Stimulated activated CD4-positive, alpha-beta T cell treated with anti-CD3 and anti-CD28 coated beads, Interleukin-4, amount 100 ng/mL, for 24 hours (primary cell): ENCODE results near the gene SNED1.

Source experiments
- DNase-seq: peaks from one replicate; pipeline ENCODE4 v3.0.0-alpha.2; 2020

The SNED1 gene

DNA sequence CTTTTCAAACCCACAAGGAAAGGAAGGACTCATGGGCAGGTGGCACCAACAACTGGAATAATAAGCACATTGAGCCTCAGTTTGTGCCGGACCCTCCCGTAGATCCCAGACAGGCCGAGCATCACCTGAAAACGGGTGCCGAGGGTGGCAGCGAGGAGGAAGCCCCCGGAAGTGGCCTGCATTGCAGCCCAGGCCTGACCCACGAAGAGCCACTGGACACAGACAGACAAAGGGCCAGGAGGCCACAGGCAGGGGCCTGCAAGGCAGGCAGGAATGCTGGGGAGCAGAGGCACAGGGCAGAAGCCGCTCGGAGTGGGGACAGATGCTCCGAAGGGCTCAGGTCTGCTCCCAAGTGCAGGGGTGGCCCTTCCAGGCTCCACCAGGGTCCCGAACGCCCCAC, 71.9 kb downstream of the SNED1 start:
- no peak for DNase-seq

DNA sequence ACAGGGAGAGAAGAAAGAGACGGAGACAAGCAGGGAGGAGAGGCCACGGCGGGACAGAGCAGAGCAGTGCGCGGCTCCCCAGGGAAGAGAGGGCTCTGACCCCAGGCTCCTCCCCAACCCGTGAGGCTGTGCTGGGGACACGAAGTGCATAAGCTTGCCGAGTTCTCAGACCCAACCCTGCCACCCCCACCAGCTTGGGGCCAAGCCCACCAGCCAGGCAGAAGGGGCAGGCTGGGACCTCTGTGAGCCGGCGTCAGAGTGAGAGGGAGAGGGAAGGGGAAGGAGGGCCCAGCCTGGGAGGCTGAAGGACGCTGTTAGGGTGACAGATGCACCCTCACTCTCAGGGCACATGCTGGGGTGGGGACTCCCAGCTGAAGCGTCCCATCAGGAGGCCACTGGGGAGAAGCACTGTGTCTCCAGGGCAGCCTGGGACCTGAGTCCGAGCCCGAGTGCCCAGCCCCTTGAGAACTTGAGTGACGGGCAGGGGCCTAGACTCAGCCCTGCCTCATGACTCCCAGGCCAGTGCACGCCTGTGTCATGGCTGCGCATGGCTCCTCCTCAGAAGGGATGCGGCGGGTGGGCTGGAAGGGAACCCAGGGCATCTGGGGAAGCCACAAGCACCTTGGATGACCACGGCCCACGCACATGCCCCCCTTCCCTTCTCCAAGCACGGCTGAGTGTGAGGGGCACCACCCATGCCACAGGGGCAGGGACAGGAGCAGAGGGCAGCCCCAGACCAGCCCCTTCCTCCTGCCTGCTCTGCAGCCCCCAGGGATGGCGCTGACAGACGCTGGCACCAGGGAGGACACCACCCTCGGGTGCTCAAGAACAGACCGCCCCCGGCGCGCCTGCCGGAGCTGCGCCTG, 72.6 kb downstream of the SNED1 start:
- no peak for DNase-seq

DNA sequence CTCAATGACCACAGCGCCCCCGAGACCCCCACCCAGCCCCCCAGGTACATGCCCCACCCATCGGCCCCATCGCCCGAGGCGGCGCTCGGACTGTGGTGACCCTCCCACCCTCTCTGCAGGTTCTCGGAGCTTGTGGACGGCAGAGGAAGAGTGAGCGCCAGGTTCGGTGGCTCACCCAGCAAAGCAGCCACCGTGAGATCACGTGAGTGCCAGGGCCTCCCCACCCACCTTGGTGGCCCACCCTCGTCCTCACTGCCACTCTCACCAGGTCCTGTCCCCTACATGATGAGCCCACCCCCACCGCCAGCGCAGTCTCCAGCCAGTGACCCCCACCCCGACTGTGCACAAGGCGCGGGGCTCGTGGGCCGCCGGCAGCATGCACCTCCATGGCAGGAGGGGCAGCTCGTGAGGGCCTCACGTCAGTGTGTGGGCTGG, 73.3 kb downstream of the SNED1 start:
- no peak for DNase-seq

DNA sequence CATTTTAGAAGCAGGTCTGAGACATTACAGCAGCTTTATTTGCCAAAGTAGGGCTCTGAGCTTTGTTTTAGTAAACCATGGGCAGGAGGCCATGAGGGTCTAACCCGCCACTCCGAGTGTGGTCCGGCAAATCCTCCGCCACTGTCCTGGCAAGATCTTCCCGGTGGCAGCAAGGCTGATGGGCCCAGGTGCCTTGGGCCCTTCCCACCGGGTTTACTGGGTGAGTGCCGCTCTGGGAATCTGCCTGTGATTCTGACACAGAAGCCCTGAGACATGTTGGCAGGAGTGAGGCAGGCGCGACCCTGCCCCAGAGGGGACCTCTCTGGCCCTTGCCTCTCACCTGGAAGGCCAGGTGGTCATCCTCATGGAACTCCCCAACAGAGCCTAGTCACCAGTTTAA, 73.7 kb downstream of the SNED1 start:
- no peak for DNase-seq

DNA sequence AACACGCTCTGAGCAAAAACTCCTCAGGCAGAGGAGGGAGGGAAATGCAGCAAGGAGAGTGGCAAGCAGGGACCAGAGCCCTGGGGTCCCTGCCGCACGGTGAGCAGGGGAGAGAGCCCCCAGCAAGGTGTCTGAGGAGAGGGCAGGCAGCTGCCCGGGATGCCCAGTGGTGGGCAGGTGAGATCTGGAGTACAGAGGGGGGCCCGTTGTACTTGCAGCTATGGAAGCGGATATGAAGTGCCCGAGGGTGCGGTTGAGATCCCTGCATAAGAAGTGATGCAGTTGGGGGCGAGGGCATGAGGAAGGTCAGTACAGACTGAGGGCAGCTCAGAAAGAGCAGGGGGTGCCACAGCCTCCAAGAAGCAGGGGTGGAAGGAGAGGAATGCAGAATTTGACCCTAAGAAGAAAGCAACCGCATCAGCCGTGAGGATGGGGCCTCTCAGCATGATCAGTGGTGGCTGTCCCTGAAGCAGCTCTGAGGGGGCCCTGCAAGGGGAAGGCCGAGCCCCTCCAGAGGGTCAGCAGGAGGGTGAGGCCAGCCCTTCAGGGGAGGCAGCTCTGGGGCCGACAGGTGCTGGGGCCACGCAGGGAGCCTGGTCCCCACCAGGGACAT, 74.2 kb downstream of the SNED1 start:
- DNase-seq: no peak

DNA sequence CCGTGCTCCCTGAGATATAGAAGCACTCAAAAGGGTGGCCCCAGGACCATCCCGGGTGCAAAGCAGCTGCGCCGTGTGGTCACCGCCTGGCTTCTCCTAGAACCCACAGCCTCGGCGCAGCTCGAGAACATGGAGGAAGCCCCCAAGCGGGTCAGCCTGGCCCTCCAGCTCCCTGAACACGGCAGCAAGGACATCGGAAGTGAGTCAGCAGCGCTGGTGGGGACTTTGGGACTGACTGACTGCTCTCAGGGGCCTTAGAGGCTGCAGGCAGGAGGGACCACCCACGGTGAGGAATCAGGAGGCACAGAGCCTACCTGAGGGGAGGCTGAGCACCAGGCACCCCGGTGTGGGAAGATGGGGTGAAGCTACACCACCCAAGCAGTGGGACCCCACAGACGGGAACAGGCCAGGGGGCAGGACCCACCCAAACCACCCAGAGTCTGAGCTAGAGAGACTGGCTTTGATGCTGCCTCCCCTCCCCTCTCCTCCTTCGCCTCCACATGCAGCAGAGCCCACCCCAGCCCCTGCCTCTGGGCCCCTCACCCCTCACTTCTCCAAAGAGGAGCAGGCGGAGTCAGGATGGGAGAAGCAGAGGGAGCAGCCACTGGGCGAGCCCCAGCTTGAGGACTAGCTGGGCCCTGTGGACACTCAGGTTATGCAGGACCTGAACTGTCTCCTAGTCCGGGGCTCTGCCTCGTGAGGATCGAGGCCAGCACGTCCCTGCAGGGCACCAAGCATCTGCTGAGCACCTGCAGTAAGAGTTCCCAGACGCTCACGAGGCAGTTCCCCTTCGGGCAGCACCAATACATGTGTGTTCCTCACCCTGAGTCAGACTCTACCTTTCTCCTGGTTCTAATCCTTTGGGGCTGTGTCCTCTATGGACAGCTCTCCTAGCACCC, 75.0 kb downstream of the SNED1 start:
- DNase-seq: no peak

DNA sequence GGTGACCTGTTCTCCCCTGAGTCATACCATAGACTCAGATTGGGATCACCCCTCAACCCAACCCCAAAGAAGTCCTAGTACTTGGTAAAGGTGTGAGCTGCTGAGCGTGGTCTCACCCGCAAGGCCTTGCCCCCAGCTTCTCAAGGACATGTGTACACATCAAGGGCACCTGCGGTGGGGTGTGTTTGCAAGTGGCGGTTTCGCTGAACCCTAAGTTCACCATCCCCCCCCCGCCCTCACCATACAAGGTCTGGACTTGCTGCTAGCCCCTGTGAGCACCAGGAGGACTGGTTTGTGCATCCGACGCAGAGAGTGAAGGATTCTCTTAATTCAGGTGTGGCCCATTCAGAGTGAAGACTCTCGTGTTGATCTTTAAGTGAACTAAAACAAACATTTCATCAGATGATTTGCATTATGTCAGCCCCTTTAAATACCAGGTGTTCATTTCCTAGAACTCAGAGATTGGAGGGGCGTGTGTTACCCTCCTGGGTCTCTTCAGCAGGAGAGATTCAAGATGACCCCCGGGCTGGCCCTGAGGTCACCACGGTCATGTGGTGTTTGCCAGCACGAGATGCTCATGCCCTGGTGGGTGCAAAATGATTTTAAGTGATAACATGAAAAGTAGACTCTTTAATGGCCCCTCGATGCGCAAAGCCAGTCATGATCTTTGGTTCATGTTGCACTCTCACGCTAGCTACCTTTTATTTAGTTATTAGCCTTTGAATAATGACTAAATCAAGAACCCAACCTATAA, 75.8 kb downstream of the SNED1 start:
- no peak for DNase-seq

DNA sequence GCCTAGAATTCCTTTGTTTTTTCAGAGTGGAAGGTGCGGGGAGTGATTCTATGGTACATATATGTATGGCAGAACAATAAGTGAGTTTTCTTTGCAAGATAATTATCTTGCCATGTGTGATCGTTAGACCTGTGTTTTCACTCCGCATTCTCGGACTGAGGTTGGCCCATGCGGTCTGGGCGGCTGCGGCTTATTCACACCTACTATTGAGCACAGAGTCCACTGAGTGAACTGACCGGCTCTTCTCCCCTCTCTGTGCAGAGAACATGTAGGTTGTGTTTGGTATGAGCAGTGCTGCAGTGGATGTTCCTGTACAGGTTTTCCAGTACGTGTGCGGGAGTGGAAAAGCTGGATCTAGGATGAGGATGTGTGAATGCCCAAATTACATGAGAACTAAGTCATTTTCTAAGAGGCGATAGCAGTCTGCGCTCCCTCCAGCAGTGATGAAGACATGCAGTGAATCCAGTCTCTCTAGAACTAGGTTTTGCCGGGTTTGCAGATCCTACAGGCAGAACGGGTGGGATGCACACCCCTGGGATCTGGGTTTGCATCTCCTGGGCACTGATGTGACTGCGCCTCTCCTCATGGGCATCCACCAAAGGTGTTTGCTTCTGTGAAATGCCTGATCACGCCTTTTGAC, 76.6 kb downstream of the SNED1 start:
- DNase-seq: no peak

DNA sequence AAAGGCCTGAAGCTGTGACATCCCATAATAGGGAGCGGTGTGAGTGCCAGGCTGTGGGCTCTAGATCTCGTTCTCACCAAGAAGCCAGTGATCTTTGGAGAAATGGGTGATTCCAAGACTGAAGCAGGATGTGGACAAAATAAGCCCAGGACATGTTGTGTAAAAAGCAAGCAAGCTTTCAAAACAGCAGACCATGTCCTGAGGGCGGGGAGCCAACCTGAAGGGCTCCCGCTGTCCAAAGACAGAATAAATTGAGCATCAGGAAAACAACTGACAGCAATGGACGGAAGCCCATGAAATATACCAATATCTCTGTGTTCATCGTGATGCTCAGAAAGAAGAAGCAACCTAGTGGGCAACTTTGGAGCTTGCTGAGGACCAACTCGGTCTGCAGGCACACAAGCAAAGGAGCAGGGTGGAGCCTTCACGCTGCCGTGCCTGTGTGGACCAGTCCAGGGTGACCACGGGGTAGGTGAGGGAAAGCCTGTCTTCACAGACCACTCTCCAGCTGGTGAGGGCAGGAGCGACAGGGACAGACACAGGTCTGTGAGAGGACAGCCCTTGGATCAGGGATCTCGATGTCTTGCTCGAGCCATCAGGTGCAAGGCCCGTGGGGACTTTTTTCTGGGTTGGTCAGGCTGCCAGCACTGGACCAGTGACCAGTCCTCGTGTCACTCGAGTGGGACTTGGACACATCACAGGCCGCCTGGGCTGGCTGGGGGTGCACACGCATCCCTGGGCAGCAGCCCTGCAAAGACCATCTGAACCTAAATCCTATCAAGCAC, 82.2 kb downstream of the SNED1 start:
- DNase-seq: no peak

DNA sequence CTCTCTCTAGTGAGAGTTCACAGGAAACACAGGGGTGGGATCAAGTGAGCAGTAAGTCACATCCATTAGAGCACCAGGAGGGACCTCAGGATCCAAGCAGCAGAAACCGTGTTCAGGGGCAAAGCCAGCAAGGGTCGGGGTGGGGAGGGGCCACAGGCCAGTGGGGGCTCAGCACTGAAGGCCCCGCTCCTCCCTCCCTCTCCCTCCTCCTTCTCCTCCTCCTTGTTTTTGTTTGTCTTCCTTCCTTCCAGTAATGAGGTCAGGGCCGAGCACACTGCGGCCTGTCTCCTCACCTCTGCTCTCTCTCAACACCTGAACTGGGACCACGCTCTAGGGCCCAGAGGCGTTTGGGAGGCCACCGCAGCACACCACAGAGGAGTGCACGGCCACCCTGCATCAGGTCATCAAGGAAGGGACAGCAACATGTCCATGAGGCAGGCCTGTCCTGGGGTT, 82.8 kb downstream of the SNED1 start:
- DNase-seq: no peak

DNA sequence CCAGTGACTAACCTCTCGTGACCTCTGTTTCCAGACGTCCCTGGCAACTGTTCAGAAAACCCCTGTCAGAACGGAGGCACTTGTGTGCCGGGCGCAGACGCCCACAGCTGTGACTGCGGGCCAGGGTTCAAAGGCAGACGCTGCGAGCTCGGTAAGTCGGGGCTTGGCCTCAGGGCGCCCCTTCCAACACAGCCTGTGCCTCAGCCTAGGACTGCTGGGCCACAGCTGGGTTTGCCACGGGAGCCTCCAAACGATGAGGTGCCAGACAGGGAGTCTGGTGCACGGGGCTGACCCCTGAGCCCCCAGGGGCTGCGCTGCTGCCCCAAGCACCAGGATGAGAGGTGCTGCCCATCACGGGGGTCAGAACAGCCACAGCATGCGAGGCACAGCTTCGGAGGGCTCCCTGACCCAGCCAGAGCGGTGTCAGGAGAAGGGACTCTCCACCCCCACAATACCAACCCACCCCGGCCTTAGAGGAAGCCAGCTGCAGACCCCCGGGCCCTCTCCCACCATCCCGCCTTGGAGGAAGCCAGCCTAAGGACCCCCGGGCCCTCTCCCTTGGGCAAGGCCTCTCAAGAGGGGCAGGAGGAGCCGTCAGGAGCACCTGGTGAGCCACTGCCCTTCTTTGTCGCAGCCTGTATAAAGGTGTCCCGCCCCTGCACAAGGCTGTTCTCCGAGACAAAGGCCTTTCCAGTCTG, 83.4 kb downstream of the SNED1 start:
- DNase-seq: no peak

DNA sequence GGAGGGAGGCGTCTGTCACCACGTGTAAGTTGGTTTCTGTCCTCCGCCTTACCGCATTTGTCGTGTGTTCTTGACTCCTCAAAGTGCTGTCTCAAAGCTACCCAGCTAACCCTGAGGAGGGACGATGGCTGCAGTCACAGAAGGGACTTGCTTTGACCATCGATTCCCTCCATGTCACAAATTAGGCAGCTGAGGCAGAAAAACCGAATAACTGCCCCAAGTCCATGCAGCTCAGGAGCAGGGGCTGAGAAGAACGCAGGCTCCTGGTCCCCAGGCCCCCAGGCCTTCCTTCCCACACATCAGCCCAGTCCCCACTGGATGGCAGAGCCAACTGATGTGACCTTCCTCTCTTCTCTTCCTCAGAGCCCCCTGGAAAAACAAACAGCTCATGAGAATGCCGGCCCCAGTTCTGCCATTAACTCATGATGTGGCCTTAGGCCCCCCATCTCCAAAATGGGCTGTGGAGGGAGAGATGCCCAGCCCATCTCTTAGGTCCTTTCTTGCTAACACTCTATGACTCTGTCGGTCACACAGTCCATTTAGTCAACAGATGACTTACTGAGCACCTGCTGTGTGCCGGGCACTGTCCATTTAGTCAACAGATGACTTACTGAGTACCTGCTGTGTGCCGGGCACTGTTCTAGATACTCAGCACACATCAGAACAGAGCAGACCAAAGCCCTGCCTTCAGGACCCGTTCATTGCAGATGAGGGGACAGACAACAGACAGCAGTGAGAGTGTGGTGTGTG, 84.1 kb downstream of the SNED1 start:
- no peak for DNase-seq

DNA sequence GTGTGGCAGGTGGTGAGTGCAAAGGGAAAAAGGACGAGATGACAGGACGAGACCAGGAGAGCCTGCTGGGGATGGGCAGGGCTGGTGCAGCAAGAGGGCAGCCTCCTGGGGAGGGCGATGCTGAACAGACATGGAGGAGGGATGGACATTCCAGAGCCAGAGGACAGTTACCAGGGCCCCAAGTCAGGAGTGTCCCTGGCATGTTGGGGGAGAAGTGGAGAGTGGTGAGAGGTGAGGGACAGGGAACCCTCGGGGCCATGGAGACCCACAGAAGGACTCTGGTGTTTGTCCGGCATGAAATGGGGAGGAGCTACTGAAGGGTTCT, 84.6 kb downstream of the SNED1 start:
- no peak for DNase-seq

DNA sequence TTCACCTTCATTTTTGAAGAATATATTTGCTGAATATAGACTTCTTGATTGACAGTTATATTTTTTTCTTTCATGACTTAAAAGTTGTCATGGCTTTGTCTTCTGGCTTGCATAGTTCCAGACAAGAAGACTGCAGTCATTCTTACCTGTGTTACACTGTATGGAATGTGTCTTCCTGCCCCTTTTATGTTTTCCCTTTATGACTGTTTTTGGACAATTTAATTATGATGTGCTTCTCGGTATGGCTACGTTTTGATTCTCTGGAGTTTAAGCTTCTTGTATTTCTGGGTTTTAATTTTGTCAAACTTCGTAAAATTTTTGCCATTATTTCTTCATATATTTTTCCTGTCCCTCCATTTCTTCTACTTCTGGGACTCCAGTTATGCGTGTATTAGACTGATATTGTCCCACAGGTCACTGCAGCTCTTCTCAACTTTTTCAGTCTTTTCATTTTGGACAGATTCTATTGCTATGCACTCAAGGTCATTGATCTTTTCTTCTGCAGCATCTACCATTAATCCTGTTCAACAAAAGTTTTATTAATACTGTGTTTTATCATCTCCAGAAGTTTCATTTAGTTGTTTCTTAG, 86.5 kb downstream of the SNED1 start:
- DNase-seq: no peak

DNA sequence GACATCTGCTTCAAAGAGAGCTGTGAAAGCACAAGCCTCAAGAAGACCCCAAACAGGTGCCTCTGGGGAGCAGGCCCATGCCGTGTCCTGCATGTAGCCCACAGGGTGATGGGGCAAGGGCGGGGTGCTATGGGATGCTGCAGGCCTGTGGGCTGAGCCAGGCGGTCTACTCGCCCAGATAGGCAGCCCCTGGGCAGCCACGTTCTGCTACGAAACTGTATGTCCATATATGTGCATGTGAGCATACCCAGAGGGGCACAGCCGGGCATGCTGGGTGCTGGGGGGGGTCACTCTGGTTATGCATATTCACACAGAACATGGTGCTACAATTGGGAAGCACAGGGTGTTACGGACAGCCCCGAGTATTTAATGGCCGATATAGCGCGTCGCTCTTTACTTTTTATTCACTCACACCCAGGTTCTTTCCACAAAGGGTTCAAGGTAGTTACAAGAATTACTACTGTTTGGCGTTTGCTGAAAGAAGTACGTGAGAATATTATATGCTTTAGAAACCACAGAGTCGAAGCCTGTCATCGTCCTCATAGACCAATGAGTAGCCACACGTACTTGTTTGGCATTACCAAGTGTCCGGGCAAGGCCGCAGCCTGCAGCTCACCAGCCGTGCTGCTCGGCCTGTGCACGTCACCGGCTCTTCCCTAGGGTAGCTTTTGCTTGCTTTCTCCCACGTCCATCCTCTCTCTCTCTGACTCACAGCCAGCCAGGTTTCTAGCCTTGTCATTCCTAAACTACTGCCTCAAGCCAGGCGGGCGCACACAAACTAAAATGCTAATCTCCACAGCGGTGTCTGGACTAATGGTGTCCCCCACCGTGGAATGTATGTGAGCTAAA, 89.2 kb downstream of the SNED1 start:
- DNase-seq: no peak

DNA sequence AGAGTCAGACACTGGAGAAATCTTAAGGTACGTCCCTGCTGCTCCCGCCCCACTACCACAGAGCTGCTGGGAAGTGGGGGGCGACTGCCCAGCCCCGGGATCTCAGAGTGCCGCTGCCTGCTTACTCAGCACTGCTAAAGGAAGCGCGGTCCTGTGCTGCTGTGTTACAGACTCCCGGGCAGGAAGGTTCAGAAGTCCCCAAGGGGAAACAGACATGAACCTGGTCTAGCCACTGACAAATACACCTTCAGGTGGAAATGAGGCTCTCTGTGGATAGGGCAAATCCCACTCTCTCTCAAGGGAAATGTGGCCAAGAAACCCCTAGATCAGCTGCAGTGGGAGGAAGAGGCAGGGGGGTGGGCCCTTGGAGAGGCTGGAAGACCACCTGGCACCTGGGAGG, 90.0 kb downstream of the SNED1 start:
- DNase-seq: no peak

DNA sequence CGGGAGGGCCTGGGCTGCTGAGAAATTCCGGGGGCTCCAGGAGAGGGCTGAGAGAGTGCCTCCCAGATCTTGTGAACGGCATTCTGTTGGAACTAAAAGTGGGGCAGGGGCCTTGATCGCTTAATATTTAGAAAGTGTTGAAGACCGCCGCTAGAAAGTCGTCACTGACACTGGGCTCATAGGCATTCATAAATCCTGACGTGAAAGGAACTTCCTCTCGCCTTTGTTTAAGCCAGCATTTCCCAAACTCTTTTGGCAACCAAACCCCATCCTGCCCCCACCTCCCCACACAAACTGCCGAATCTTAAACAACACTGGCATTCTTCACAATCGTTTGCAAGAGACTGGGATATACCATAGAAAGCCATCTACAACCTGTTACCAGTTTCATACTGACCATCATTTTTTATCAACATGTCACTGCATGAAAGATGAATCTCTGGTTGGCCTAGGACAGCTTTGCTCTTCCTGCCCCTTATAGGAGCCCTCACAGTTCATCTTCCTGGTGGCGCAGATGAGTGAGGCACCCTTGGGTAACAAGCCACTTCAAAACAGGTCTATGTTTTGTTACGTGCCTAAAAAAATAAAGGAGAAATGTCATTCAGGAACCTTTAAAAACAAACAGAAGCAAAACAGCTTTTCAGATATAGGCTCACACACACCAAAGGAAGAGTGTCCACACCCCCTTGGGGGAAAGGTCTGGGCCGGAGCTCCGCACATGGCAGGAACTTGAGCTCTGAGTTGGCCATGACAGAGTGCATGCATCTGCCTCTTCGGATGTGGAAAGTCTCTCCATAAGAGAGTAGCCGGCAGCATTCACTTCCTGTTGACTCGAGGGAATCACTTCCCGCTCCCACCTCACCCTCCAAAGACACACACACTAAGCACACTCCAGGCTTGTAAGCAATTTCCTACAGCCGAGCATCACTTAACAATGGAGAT, 90.6 kb downstream of the SNED1 start:
- DNase-seq: no peak

DNA sequence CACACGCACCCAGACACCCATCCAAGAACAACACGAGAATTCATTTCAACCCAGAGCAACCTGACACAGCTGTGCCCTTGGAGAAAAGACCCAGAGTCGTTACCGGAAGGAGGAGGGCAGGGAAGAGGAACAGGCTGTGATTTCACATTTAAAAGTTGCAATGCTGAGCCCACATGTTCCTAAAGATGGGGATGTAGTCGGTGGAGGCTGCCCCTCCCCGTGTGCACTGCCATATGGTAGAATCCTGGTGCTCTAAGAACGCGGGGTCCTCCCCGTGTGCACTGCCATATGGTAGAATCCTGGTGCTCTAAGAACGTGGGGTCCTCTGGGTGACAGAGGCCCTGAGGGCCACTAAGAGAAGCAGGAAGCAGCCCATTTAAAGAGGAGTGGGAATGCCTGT, 92.8 kb downstream of the SNED1 start:
- DNase-seq: no peak
